GM19324 (cell line): Measurements from ENCODE around the gene PTGIS.

Experiments used
- ATAC-seq: cut with Tn5 transposase; IDR thresholded peaks from one replicate; pipeline ENCODE4 v1.9.1; 2021; ENCODE audit warnings: mild to moderate bottlenecking, moderate library complexity; ENCODE audit not compliant: unreplicated experiment, low FRiP score

PTGIS gene

GRCh38 chr20:49597825-49598395, 30.0 kb upstream of the PTGIS start:
- no peak for ATAC-seq

- no peak for ATAC-seq
Observed at GRCh38 chr20:49595811-49596561, 28.0 kb upstream of the PTGIS start.

- no peak for ATAC-seq
Observed at GRCh38 chr20:49595346-49595745, 27.4 kb upstream of the PTGIS start.

- ATAC-seq: no peak
Observed at GRCh38 chr20:49594931-49595315, 27.0 kb upstream of the PTGIS start.

- ATAC-seq: no peak
Observed at GRCh38 chr20:49594143-49594930, 26.4 kb upstream of the PTGIS start.

GRCh38 chr20:49593466-49594142, 25.7 kb upstream of the PTGIS start:
- no peak for ATAC-seq

GRCh38 chr20:49592120-49592519, 24.2 kb upstream of the PTGIS start:
- ATAC-seq: no peak

GRCh38 chr20:49591217-49591865, 23.4 kb upstream of the PTGIS start:
- ATAC-seq: no peak

GRCh38 chr20:49590163-49591017, 22.5 kb upstream of the PTGIS start:
- no peak for ATAC-seq

GRCh38 chr20:49589747-49590146, 21.8 kb upstream of the PTGIS start:
- no peak for ATAC-seq

GRCh38 chr20:49587111-49587570, 19.2 kb upstream of the PTGIS start:
- no peak for ATAC-seq

- no peak for ATAC-seq
Observed at GRCh38 chr20:49585585-49586245, 17.8 kb upstream of the PTGIS start.

GRCh38 chr20:49584418-49585382, 16.8 kb upstream of the PTGIS start:
- ATAC-seq: no peak

GRCh38 chr20:49583669-49584417, 15.9 kb upstream of the PTGIS start:
- ATAC-seq: no peak

- no peak for ATAC-seq
Observed at GRCh38 chr20:49583343-49583668, 15.4 kb upstream of the PTGIS start.

- no peak for ATAC-seq
Observed at GRCh38 chr20:49582413-49583334, 14.7 kb upstream of the PTGIS start.
